ENCODE results near the gene MUC4.
"Not testable (repeated sequence)": the region's sequence is repeated elsewhere in the genome, so short reads cannot be mapped to it uniquely, and the experiment has no call there.

MUC4 gene

DNA sequence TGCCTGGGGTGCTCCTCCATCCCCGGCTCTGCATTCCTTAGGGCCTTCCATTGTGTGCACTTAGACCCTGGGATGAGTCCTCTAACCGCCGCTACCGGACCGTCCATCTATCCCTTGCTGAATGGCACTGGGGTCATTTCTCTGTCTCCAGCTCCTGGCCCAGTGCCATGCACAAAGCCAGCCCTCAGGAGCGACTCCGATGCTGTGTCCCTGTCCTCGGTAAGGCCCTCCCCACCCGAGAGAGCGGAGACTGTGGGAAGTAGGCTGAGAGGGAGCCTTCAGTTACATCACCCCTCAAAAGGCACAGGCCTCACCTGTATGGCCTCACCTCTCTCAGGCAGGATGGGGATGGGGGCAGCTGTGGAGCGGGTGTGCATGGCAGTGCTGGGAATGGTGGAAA is 33.8 kb downstream of the MUC4 start:
- FAIRE-seq: no peak

- no peak for FAIRE-seq
Observed at GRCh38 chr3:195774917-195775316, 36.8 kb downstream of the MUC4 start.

- FAIRE-seq: no peak
Observed at GRCh38 chr3:195773956-195774537, 37.7 kb downstream of the MUC4 start.

GRCh38 chr3:195771646-195772300 is 40.0 kb downstream of the MUC4 start:
- FAIRE-seq: no peak

DNA sequence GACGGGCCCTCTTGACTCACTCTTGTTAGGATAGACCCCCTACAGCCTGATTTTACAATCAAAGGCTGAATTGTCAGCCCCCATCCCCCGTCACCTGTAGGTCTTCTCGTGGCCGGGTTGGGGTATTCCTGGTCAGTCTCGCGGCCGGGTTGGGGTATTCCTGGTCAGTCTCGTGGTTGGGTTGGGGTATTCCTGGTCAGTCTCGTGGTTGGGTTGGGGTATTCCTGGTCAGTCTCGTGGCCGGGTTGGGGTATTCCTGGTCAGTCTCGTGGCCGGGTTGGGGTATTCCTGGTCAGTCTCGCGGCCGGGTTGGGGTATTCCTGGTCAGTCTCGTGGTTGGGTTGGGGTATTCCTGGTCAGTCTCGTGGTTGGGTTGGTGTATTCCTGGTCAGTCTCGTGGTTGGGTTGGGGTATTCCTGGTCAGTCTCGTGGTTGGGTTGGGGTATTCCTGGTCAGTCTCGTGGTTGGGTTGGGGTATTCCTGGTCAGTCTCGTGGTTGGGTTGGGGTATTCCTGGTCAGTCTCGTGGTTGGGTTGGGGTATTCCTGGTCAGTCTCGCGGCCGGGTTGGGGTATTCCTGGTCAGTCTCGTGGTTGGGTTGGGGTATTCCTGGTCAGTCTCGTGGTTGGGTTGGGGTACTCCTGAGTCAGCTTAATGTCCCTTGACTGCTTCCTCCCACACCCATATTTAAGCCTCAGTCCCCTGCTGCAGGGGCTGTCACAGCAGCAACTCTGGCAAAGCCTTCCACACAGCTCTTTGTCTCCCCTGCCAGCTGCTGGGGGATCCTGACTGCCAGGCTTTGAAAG is 40.7 kb downstream of the MUC4 start:
- not testable (repeated sequence) for FAIRE-seq

DNA sequence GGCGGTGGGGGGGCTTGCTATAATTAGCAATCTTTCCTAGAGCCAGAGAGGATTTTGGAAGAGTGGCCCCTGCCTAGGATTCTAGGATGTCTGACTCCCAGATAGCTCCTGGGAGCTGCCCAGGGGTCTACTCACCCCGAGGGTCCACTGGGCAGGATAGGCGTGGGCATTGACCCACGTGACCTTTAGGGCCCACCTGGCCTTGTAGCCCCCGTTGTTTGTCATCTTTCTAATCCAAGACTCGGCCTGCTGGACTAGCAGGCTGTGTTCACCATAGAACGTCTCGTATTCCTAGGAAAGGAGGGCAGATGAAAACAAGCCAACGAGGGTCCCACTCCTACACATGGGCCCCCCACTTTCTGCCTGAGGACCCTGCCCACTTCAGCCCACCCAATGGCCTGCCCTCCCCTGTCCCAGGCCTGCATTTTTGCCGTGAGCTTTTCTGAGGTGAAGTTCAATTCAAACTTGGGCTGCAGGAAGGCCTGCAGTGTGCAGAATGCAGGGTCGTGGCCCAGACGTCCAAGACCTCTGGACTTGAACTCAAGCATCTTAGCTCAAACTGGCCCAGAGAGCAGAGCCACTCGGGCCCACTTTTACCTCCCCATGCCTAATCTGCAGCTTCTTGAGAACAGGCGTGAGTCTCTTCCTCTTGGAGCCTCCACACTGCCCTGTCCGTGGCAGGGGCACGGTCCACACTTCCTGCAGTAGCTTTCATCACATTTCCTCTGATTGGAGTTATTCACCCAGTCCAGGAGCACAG is 41.5 kb downstream of the MUC4 start:
- FAIRE-seq: no peak

DNA sequence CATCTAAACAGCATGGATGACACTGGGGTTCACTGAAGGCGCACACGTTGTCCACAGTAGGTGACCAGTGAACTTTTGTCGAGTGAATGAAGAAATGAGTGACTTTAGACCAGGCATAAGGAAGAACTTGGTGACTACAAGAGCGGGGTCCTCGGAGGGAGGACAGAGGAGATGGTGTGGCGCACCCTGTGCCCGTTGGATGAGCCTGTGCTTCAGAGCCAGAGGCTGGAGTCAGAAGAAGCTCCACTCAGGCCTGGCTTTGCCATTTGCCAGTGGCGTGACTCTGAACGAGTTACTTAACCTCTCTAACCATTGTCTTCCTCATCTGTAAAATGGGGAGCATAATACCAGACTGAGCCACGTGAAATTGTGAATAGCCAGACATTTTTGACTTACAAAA is 42.2 kb downstream of the MUC4 start:
- FAIRE-seq: no peak

- no peak for FAIRE-seq
Observed at GRCh38 chr3:195768831-195769303, 42.9 kb downstream of the MUC4 start.

GRCh38 chr3:195768414-195768813 is 43.3 kb downstream of the MUC4 start:
- FAIRE-seq: no peak

- no peak for FAIRE-seq
Observed at GRCh38 chr3:195767792-195768191, 43.9 kb downstream of the MUC4 start.

DNA sequence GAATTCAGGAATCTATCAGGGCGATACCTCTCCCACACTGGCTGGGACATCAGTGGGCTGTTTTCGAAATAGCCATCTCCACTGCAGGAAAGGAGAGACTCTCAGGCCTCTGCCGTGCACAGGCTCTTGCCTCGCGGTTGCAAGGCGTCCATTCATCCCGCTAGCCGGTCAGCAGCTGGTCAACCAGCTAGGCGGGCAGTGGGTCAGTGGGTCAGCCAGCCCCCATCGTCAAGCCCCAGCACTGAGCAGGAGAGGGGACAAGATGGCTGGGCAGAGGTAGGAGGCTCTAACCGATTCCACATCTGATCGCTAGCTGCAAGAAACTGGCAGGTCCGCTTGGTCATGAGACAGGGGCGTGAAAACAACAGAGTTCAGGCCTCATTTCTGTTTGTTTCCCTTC is 45.1 kb downstream of the MUC4 start:
- FAIRE-seq: no peak

DNA sequence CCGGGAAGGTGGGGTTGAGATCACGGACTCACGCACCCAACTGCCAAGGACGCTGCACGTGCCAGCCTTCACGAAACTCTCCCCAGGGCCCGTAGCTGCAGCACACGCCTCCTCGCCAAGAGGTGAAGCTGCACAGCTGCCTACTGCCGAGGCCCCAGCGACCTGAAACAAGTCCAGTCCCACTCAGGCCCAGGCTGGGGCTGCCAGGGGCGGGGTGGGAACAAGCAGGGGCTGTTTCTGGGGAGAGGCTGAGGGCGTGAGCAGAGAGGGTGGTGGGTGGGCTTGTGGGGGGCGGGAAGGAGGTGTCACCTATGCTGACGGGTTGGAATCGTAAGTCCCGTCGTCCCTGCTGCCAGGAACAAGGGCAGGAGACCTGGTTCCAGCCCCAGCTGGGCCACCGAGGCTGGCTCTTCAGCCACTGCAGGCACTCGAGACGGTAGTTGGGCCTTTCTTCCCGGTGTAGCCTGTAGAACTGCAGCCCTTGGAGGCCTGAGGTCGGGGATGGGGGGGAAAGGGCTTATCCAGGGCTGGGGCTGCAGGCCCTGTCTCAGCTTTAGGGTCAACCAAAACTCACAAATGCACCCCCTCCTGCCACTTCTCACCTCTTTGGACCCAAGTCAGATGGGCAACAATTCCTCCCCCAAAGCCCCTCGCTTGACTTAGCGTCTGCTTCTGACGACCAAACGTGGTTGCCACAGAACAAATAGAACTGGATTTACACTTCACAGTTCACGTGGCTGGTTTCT is 46.6 kb downstream of the MUC4 start:
- no peak for FAIRE-seq

DNA sequence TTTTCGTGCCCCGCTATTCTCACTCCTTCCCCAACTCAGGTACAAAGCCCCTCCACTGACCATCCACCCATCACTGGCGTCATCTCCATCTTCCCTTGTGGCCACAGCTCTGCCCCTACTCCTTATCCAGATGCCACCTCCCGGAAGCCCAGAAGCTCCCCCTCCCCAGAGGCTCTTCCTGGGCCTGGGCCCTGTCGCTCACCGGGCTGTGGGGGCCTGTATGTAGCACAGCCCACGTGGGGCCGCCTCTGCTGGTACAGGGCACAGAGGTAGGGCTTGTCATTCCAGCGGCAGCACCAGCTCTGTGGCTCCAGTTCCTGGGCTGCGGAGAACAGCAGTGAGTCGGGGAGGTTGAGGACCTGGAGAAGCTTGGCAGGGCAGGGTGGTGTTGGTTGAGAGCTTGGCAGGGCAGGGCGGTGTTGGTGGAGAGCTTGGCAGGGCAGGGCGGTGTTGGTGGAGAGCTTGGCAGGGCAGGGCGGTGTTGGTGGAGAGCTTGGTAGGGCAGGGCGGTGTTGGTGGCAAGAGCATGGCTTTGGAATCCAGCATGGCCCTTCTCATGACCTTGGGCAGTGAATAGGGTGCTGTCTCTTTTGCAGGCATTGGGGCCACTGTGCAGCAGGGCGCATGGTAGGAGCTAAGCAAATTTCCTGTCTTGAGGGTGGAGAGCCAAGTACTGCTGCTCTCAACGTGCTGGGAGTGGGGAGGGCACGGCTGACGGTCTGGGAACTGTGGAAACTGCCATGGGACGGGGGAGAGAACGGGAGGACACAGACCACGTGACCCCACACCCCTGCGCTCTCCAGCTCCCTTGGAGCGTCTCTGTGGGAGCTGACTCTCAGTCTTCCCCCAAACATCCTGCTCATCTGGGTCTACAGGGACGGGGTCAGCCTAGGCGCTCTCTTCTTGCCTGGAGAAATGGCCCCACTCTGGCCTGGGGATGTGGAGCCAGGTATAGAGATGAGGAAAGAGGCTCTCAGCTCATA is 47.6 kb downstream of the MUC4 start:
- no peak for FAIRE-seq

DNA sequence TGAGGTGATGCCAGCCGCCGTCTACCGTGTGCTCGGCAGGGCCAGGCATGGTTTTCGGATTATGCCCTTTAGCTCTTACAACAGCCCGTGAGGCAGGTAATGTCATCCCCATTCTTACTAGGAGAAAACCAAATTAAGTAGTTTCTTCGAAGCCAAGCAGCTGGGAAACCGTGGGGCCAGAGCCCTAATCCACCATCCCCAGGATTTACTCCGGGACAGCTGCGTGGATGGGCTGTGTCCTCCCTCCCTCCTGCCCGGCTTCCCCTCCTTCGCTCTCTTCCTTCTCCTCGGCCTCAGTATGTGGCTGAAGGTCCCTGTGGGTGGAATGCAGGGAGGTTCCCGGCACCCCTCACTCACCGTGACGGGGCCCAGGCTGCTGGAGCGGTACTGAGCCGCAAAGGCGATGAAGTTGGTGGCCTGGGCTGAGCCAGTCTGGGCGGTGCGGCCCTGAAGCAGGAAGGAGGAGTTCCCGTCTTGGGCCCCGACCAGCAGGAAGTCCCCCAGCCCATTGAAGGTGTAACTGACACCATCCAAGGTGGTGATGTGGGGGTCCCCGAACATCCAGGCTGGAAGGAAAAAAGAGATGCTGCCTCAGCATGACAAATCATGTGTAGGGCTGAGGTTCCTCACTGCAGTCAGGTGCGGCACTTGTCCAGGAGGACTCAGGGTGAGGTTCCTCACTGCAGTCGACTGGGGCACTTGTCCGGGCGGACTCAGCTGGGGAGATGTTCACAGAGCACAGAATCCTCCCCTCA is 48.5 kb downstream of the MUC4 start:
- FAIRE-seq: no peak

- no peak for FAIRE-seq
Observed at GRCh38 chr3:195762611-195763010, 49.1 kb downstream of the MUC4 start.

GRCh38 chr3:195762249-195762585 is 49.5 kb downstream of the MUC4 start:
- no peak for FAIRE-seq

- FAIRE-seq: no peak
Observed at GRCh38 chr3:195761567-195762248, 50.0 kb downstream of the MUC4 start.

DNA sequence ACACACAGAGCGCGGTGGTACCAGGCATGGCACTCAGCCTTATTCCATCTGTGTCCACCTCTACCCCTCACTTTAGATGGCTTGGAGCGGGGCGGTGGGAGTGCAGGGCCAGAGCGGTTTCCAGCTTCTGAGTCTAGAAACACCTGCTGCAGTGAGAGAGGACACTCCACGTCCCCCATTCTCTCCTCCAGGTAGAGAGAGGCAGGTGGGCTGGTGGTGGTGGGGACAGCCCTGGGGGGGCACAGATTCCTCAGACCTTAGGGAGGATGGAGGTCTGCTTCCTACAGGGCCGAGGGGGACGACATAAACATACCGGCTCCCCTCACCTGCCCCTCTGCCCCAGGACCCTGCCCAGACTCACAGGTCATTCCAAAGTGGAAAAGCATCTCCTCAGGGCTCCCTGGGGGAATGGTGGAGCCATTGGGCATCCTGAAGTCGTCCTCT is 50.6 kb downstream of the MUC4 start:
- no peak for FAIRE-seq

GRCh38 chr3:195760345-195761122 is 51.2 kb downstream of the MUC4 start:
- FAIRE-seq: no peak

Data from endometrium (tissue), 2 donors.